HG02642 (cell line): ENCODE data around the gene MTR.

Experiments
- ATAC-seq: cut with Tn5 transposase; IDR thresholded peaks from one replicate; pipeline ENCODE4 v1.9.1; 2021; ENCODE audit warnings: mild to moderate bottlenecking; ENCODE audit not compliant: unreplicated experiment, poor library complexity

MTR gene

GRCh38 chr1:236795035-236795756, at the start of gene MTR:
TSS of gene MTR (plus strand) at chr1:236795292. CDS start at chr1:236795704, 412 bp downstream.
- ATAC-seq, result peak; percentile 97

- ATAC-seq, result no peak
Measured at GRCh38 chr1:236746785-236747184, 48.3 kb upstream of the MTR start.

- no peak for ATAC-seq
Measured at GRCh38 chr1:236747311-236747985, 47.6 kb upstream of the MTR start.

- ATAC-seq, result no peak
Measured at GRCh38 chr1:236748268-236748870, 46.7 kb upstream of the MTR start.

- ATAC-seq, result no peak
Measured at GRCh38 chr1:236750928-236751327, 44.2 kb upstream of the MTR start.

GRCh38 chr1:236751385-236751784, 43.7 kb upstream of the MTR start:
- no peak for ATAC-seq

- ATAC-seq, result no peak
Measured at GRCh38 chr1:236751935-236752334, 43.2 kb upstream of the MTR start.

- ATAC-seq, result no peak
Measured at GRCh38 chr1:236753516-236753915, 41.6 kb upstream of the MTR start.

- ATAC-seq, result no peak
Measured at GRCh38 chr1:236753964-236754363, 41.1 kb upstream of the MTR start.

- ATAC-seq, result no peak
Measured at GRCh38 chr1:236754525-236755210, 40.4 kb upstream of the MTR start.

GRCh38 chr1:236757640-236758039, 37.5 kb upstream of the MTR start:
- ATAC-seq, result no peak

GRCh38 chr1:236759252-236759859, 35.7 kb upstream of the MTR start:
- ATAC-seq, result no peak

GRCh38 chr1:236760480-236760879, 34.6 kb upstream of the MTR start:
- no peak for ATAC-seq

GRCh38 chr1:236760986-236761385, 34.1 kb upstream of the MTR start:
- ATAC-seq, result no peak

GRCh38 chr1:236761397-236762132, 33.5 kb upstream of the MTR start:
- ATAC-seq, result no peak

- ATAC-seq, result no peak
Measured at GRCh38 chr1:236762410-236762809, 32.7 kb upstream of the MTR start.

GRCh38 chr1:236765831-236766230, 29.3 kb upstream of the MTR start:
- ATAC-seq, result no peak

- no peak for ATAC-seq
Measured at GRCh38 chr1:236766506-236766905, 28.6 kb upstream of the MTR start.

- ATAC-seq, result no peak
Measured at GRCh38 chr1:236767276-236767675, 27.8 kb upstream of the MTR start.

GRCh38 chr1:236768601-236769000, 26.5 kb upstream of the MTR start:
- no peak for ATAC-seq
